ENCODE results near the gene MAP1A. TPM values are rescaled to one million over a fixed set of nuclear protein-coding genes. Genes with fewer than 3 reads are reported as not detected.

MAP1A gene
- total and polyA plus RNA-seq, 3 donors from 2014 or later: 11.4 to 19.1 (median 17.7) TPM

- no peaks in the 10 kb centered on the region for H3K36me3 ChIP-seq (ENCODE audit: low read depth, missing control alignments)
- intact Hi-C loops (cut with DNase I; ENCODE audit: low total_unique reads): no loop called here
- DNase-seq: no peak
- no peaks in the 10 kb centered on the region for H3K27me3 ChIP-seq
- H3K4me1 ChIP-seq: peaks cover 20% of the 10 kb centered on the region
- TF ChIP-seq POLR2A (IDR thresholded peaks at IDR 0.05): no peak
- no peak for TF ChIP-seq CTCF (IDR thresholded peaks at IDR 0.05)
- H3K9me3 ChIP-seq: no peaks in the 10 kb centered on the region
- H3K27ac ChIP-seq: peak overlapping the region in 1 of 2 donors; percentile 83
- no peak overlapping the region for H3K4me3 ChIP-seq
- WGBS, 2 donors: 75 to 79% methylated on average over 2 of the region's 2 CpGs
Observed at GRCh38 chr15:43519196-43519595, 1.8 kb downstream of the MAP1A start.

GRCh38 chr15:43520138-43520537, 2.7 kb downstream of the MAP1A start:
- intact Hi-C loops (cut with DNase I; ENCODE audit: low total_unique reads): no loop called here
- no peaks in the 10 kb centered on the region for H3K9me3 ChIP-seq
- peaks cover 20% of the 10 kb centered on the region for H3K4me1 ChIP-seq
- H3K27me3 ChIP-seq: no peaks in the 10 kb centered on the region
- no peak for TF ChIP-seq POLR2A (IDR thresholded peaks at IDR 0.05)
- no peak for TF ChIP-seq CTCF (IDR thresholded peaks at IDR 0.05)
- H3K4me3 ChIP-seq: no peak overlapping the region
- no peaks in the 10 kb centered on the region for H3K36me3 ChIP-seq (ENCODE audit: low read depth, missing control alignments)
- no peak for DNase-seq
- H3K27ac ChIP-seq: no peak overlapping the region
- WGBS, 2 donors: 85 to 86% methylated on average over 1 to 2 of the region's 2 CpGs

GRCh38 chr15:43521419-43521818, 4.0 kb downstream of the MAP1A start:
- no peak for TF ChIP-seq POLR2A (IDR thresholded peaks at IDR 0.05)
- TF ChIP-seq CTCF (IDR thresholded peaks at IDR 0.05): no peak
- H3K9me3 ChIP-seq: no peaks in the 10 kb centered on the region
- intact Hi-C loops (cut with DNase I; ENCODE audit: low total_unique reads): no loop called here
- peaks cover 12% of the 10 kb centered on the region for H3K4me1 ChIP-seq
- H3K36me3 ChIP-seq (ENCODE audit: low read depth, missing control alignments): no peaks in the 10 kb centered on the region
- H3K27ac ChIP-seq: no peak overlapping the region
- H3K4me3 ChIP-seq: no peak overlapping the region
- DNase-seq: no peak
- 93 to 97% methylated on average over 11 of the region's 11 CpGs for WGBS, 2 donors
- no peaks in the 10 kb centered on the region for H3K27me3 ChIP-seq

GRCh38 chr15:43522247-43522646, 4.8 kb downstream of the MAP1A start:
- TF ChIP-seq POLR2A (IDR thresholded peaks at IDR 0.05) (no peak), CTCF (IDR thresholded peaks at IDR 0.05) (no peak)

GRCh38 chr15:43523646-43524045, 6.2 kb downstream of the MAP1A start:
- Histone ChIP-seq H3K27me3 (no peaks in the 10 kb centered on the region), H3K27ac (no peak overlapping the region), H3K9me3 (no peaks in the 10 kb centered on the region), H3K4me1 (peaks cover 1% of the 10 kb centered on the region), H3K4me3 (no peak overlapping the region), H3K36me3 (ENCODE audit: low read depth, missing control alignments) (no peaks in the 10 kb centered on the region)
- TF ChIP-seq POLR2A (IDR thresholded peaks at IDR 0.05): no peak
- TF ChIP-seq CTCF (IDR thresholded peaks at IDR 0.05): no peak
- no peak for DNase-seq
- intact Hi-C loops (cut with DNase I; ENCODE audit: low total_unique reads): no loop called here
- WGBS, 2 donors: 94 to 98% methylated on average over 7 of the region's 7 CpGs

More at GRCh38 chr15:43522247-43522646, 4.8 kb downstream of the MAP1A start:
- 89 to 90% methylated on average over 7 to 9 of the region's 9 CpGs for WGBS, 2 donors
- Histone ChIP-seq H3K4me3 (no peak overlapping the region), H3K27ac (no peak overlapping the region), H3K4me1 (peaks cover 3% of the 10 kb centered on the region), H3K36me3 (ENCODE audit: low read depth, missing control alignments) (no peaks in the 10 kb centered on the region), H3K9me3 (no peaks in the 10 kb centered on the region), H3K27me3 (no peaks in the 10 kb centered on the region)
- intact Hi-C loops (cut with DNase I; ENCODE audit: low total_unique reads): no loop called here
- DNase-seq: no peak

Data from testis (tissue), 3 donors.